HG03521 (cell line): ENCODE measurements around the gene SIGLEC11.
"Not testable (repeated sequence)": the region's sequence is repeated elsewhere in the genome, so short reads cannot be mapped to it uniquely, and the experiment has no call there.

Experiments used
- ATAC-seq: cut with Tn5 transposase; IDR thresholded peaks from one replicate; pipeline ENCODE4 v1.9.1; 2021; ENCODE audit warnings: mild to moderate bottlenecking, moderate library complexity; ENCODE audit not compliant: unreplicated experiment

The SIGLEC11 gene

GRCh38 chr19:49952479-49952836 lies 8.5 kb downstream of the SIGLEC11 start:
- no peak for ATAC-seq

- no peak for ATAC-seq
Observed at GRCh38 chr19:49951806-49952478, 9.0 kb downstream of the SIGLEC11 start.

GRCh38 chr19:49950956-49951526 lies 9.9 kb downstream of the SIGLEC11 start:
- no peak for ATAC-seq

GRCh38 chr19:49950590-49950948 lies 10.4 kb downstream of the SIGLEC11 start:
- no peak for ATAC-seq

- ATAC-seq = no peak
Observed at GRCh38 chr19:49949742-49950589, 11.0 kb downstream of the SIGLEC11 start.

- no peak for ATAC-seq
Observed at GRCh38 chr19:49946415-49946814, 14.6 kb downstream of the SIGLEC11 start.

- ATAC-seq = not testable (repeated sequence)
Observed at GRCh38 chr19:49944567-49944966, 16.4 kb downstream of the SIGLEC11 start.

GRCh38 chr19:49940482-49940791 lies 20.5 kb downstream of the SIGLEC11 start:
- ATAC-seq = no peak

GRCh38 chr19:49939721-49940481 lies 21.1 kb downstream of the SIGLEC11 start:
- no peak for ATAC-seq

GRCh38 chr19:49938662-49939061 lies 22.3 kb downstream of the SIGLEC11 start:
- no peak for ATAC-seq

- ATAC-seq = no peak
Observed at GRCh38 chr19:49937750-49938381, 23.1 kb downstream of the SIGLEC11 start.

- ATAC-seq = no peak
Observed at GRCh38 chr19:49936549-49936948, 24.4 kb downstream of the SIGLEC11 start.

- ATAC-seq = no peak
Observed at GRCh38 chr19:49933643-49934042, 27.3 kb downstream of the SIGLEC11 start.

- ATAC-seq = no peak
Observed at GRCh38 chr19:49932731-49933131, 28.2 kb downstream of the SIGLEC11 start.

- ATAC-seq = no peak
Observed at GRCh38 chr19:49932041-49932451, 28.9 kb downstream of the SIGLEC11 start.

GRCh38 chr19:49931293-49932040 lies 29.5 kb downstream of the SIGLEC11 start:
- ATAC-seq = no peak

- ATAC-seq = no peak
Observed at GRCh38 chr19:49930483-49931011, 30.4 kb downstream of the SIGLEC11 start.

- ATAC-seq = peak; percentile 66
Observed at GRCh38 chr19:49929611-49930482, 31.1 kb downstream of the SIGLEC11 start.

- ATAC-seq = peak; percentile 39
Observed at GRCh38 chr19:49929121-49929610, 31.8 kb downstream of the SIGLEC11 start, which contains the start of the genes ATF5 and NUP62. Gene ATF5, plus strand, starts transcription at chr19:49929205. Its CDS starts 1,646 bp downstream, at chr19:49930851. Gene NUP62, minus strand, starts transcription at chr19:49929504. Its CDS starts 19,697 bp downstream, at chr19:49909807.
